MM.1S (cell line): Measurements from ENCODE around the gene CENPA.

Source experiments
- EZH2 ChIP-seq: fragments of 300-600 bp; sonication (generic); optimal IDR thresholded peaks from 2 replicates; pipeline ENCODE3; 2017; ENCODE audit warnings: low read depth, mild to moderate bottlenecking, antibody characterized with exemption, low read length, mixed read lengths
- EZH2phosphoT487 ChIP-seq: fragments of 300-600 bp; sonication (generic); IDR thresholded peaks from 2 replicates; pipeline ENCODE4 v1.6.1; 2018; ENCODE audit warnings: antibody characterized with exemption, low read length
- TF ChIP-seq, protein P1 (sequence below): fragments of 300-600 bp; sonication (generic); IDR thresholded peaks from 2 replicates; pipeline ENCODE4 v1.5.1; 2016; ENCODE audit warnings: antibody characterized with exemption, low read length, mixed read lengths

DNA sequence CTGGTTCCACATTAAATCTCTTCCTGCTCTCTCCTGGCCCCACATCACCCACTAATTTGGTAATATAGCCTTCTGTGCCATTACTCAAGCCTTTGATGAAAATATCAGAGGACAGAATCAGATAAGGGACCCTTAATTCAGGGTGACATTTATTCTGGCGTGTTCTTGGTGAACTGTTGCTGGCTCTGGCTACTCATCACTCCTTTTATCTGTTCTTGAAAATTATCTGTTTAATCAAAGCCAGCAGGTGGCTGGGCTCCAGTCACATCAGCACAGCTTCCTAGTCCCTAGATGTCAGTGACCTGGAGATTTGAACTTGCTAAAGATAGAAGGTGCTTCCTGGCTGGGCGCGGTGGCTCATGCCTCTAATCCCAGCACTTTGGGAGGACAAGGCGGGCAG, 48.6 kb upstream of the CENPA start:
- TF ChIP-seq, protein P1, sequence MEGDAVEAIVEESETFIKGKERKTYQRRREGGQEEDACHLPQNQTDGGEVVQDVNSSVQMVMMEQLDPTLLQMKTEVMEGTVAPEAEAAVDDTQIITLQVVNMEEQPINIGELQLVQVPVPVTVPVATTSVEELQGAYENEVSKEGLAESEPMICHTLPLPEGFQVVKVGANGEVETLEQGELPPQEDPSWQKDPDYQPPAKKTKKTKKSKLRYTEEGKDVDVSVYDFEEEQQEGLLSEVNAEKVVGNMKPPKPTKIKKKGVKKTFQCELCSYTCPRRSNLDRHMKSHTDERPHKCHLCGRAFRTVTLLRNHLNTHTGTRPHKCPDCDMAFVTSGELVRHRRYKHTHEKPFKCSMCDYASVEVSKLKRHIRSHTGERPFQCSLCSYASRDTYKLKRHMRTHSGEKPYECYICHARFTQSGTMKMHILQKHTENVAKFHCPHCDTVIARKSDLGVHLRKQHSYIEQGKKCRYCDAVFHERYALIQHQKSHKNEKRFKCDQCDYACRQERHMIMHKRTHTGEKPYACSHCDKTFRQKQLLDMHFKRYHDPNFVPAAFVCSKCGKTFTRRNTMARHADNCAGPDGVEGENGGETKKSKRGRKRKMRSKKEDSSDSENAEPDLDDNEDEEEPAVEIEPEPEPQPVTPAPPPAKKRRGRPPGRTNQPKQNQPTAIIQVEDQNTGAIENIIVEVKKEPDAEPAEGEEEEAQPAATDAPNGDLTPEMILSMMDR, result no peak
- TF ChIP-seq EZH2, result no peak
- no peak for TF ChIP-seq EZH2phosphoT487
